Left renal pelvis (tissue), 4 donors: ENCODE measurements around the gene HAO2. TPM values are rescaled to one million over a fixed set of nuclear protein-coding genes. Genes with fewer than 3 reads are reported as not detected.
"Not testable (repeated sequence)": the region's sequence is repeated elsewhere in the genome, so short reads cannot be mapped to it uniquely, and the experiment has no call there.

Experiments
- DNase-seq, 4 donors: peaks; one replicate each; pipeline ENCODE4 v3.0.0-alpha.2; 2013; ENCODE audit warnings: low read depth in 4 of 4, low spot score in 3 of 4
- polyA plus RNA-seq, 4 donors: library from polyadenylated mRNA; unstranded; fragments of 120-200 nt; gene quantifications; one replicate each; pipeline ENCODE4 v1.2.1, GENCODE V29; 2013; ENCODE audit not compliant: insufficient read length in 4 of 4

Gene HAO2
- polyA plus RNA-seq, 4 donors = 1.4 to 100 (median 74.9) TPM

DNA sequence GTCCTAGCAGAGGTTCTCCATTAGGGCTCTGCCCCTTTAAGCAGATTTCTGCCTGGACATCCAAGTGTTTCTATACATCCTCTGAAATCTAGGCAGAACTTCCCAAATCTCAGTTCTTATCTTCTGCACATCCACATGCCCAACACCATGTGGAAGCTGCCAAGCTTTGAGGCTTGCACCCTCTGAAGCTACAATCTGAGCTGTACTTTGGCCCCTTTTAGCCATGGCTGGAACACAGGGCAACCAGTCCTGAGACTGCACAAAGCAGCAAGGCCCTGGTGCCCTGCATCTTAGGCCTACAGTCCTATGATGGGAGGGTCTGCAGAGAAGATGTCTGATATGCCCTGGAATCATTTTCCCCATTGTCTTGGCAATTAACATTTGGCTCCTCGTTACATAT is 8.0 kb downstream of the HAO2 start:
- no peak for DNase-seq

DNA sequence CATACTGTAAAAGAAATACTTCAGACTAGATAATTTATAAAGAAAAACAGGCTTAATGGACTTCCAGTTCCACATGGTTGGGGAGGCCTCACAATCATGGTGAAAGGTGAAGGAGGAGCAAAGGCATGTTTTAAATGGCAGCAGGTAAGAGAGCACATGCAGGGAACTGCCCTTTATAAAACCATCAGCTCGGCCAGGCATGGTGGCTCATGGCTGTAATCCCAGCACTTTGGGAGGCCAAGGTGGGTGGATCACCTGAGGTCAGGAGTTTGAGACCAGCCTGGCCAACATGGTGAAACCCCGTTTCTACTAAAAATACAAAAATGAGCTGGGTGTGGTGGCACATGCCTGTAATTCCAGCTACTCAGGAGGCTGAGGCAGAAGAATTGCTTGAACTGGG is 9.0 kb downstream of the HAO2 start:
- DNase-seq = not testable (repeated sequence)

DNA sequence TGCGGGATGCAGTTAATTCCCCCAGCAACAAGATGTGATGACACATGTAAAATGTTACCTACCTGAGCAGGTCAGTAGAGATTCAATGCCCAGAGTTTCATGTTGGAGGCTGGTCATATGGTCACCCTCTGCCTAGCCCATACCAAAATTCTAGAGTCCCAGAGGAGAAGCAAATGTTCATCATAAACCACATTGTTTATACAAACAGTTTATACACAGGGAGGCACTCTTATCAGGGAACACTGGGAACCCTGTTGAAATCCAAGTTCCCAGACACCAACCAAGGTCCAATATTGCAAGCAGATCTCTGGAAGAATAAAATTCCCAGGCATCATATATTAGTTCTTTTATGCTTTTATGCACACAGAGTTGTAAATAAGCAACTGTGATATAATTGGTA is 10.5 kb downstream of the HAO2 start:
- no peak for DNase-seq

DNA sequence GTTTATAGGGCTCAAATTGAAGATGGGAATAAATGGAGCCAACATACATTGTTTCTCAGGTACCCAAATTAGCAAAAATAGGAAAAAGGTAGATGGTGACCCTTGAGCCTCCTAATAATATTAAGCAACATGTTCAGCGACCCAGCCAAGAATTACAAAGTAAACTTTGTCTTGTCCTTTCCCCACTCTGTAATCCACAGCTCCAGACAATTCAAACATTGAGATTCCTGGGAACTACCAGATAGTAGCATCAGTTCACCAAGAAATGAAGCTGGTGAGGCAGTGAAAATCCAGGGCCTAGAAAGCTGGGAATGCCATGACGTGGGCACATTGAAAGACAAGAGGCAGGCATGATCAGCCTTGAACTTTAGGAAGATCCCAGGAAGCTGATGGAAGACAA is 11.7 kb downstream of the HAO2 start:
- DNase-seq = no peak

DNA sequence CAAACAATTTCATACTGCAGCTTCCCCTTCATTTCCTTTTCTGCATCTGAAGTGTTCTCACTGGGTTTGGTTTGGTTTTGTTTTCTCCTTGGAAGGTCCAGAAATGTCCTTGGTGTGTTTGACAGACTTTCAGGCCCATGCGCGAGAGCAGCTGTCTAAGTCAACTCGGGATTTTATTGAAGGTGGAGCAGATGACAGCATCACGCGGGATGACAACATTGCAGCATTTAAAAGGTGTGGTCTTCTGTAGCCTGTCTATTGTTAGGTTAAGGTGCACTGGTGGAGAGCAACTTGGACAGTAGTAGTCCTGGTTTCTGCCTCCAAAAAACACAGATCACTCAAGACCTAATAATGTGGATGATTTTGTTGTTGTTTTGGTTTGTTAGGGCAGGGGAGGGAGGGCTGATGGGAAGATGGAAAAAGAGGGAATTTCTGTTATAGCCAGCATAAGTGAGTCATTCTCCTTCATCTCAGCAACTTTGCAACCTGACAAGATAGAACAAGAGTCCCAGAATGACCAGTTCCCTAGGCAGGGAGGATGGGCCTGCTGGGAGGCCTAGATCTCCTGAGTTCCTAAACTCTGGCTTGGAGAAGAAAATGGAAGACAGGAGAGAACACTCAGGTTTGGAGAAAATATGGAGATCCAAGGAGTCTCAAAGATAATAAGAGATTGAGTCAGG is 12.5 kb downstream of the HAO2 start:
- no peak for DNase-seq

DNA sequence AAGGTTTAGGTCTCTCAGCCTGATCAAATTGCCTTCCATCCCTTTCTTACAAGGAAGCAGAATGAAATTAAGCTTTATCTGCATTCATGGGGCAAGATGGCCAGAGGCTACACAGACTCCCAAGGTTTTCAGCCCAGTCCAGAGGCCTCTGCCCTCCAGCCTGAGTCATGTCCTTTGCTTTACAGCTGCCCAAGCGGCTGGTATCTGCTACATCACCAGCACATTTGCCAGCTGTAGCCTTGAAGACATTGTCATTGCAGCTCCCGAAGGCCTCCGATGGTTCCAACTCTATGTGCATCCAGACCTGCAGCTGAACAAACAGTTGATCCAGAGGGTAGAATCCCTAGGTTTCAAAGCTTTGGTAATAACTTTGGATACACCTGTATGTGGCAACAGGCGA is 16.0 kb downstream of the HAO2 start:
- no peak for DNase-seq

DNA sequence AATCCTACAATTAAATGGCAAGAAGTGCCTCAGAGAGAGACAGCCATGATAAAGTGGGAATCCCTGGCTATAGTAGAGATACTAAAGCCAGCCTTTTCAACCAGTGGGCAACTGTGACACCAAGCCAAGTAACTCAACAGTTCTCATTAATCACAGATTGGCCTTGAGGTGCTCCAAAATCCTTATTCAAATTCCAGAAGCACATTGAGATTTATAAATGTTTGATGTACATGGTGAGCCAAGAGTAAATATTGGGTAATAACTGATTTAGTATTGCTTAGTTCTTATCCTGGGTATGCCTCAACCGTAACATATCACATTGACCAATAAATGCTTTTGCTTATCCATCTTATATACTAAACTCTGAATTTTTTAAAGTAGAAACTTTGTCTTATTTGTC is 17.1 kb downstream of the HAO2 start:
- DNase-seq = no peak

DNA sequence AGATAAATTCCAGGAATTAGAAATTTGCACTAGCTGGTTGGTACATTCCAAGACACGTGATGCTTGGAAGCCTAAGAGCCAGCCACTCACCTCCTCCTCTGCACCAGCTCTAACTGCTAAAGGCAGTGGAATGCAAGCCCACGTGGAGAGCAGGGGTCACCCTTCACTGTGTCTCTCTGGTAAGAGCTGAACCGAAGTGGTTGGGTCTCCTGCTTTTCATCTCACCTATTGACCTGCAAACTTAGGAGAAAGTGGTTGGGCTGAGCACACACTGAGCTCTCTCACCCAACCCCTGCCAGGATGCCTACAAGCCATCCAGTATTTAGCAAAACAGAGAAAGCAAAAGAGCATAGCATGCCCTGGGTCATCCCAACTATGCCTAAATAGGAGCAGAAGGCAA is 19.3 kb downstream of the HAO2 start:
- DNase-seq = no peak

DNA sequence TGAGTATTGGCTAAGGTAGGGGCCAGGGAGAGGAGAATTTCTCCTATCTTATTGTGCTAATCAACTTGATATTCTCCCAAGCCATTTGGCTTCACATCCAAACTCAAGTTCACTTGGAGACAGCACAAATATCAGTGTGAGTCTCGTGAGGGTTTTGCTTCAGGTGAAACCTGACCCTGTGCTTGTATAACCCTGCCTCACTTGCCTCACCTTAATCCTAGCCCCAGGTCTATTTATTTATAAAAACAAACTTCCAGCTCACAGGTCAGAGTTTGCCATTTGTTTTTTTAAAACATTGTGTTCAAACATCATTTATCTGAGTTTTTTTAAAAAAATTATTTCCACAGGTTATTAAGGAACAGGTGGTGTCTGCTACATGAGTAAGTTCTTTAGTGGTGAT is 19.9 kb downstream of the HAO2 start:
- DNase-seq = no peak

DNA sequence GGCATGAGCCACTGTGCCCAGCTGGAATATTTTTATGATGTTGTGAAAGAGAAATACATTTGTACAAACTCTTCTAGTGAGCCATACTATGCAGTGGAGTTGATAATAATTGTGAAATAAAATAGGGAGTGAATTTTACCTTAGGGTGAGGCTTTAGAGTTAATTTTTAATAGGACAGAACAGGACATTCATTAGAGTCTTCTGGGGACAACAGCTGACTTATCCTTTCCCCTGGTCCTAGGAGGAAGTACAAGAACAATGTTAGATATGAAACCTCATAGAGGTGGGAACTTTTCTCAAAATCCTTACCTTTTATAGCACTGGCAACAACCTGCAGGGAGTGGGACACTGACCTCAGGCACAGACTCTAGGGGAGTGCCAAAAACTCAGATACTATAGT is 21.9 kb downstream of the HAO2 start:
- DNase-seq = no peak

DNA sequence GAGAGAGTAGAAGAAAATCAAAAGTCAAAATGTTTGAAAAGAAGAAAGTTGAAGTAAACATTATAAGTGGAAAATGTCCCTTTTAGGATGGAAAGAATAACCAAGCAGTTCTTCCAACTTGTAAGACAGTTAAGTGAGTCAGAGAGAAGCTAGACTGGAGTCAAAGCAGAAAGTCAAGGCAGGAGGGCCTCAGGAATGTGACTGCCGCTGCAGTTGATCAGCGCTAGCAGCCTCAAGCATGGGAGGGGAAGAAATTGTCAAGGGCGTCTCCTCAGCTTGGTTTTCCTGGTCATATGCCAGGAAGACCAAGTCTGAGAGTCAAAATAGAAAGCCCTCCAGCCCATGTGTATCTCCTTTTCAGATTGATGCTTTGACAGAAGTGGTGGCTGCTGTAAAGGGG is 23.2 kb downstream of the HAO2 start:
- DNase-seq = no peak

DNA sequence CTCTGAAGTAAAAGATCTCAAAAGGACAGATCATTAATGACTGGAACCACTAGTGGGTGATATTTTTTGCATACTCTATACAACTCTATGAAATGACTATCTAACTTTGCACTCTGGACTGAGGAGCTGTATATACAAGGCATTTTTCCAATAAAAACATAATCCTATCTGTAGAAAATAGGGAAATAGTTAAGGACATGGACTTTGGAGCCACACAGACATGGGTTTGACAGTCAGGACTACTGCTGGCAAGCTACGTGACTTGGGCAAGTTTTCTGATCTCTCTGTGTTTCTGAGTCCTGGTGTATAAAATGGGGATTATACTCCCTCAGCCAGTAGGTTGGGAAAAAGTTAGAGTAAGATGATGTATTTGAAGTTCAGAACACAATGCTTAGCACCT is 25.5 kb downstream of the HAO2 start:
- no peak for DNase-seq

DNA sequence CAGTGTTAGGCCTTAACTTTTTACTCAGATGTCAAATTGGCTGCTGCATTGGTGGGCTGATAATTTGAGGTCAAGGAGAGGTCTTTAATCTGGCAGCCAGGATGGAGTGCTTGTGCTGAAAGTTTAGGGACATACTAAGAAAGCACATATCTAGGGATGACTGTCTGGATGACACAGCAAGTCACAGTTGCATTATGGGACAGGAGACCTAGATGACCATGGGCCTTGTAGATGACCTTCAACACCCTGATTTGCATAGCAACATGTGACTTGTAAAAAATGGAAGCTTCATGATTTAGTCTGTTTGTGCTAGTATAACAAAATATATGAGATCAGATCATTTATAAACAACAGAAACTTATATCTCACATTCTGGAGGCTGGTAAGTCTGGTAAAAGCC is 28.4 kb downstream of the HAO2 start:
- DNase-seq = no peak

DNA sequence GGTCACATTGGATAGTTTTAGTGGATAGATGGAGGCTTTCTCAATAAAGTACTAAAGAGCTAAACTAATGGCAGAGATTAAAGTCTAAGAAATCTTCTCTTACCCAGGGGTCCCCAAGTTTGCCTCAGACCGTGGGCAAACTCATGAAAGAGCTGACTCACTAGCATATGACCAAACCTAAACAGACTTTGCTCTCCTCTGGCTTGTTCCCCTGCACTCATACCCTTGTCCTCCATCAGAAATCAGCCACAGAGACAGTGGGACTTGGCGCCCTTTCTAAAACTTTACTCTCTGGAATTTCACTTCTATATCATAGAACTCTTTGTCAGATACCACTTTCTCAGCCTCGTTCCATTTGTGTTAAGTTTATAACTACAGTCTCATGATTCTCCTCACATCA is 29.4 kb downstream of the HAO2 start:
- DNase-seq = no peak

DNA sequence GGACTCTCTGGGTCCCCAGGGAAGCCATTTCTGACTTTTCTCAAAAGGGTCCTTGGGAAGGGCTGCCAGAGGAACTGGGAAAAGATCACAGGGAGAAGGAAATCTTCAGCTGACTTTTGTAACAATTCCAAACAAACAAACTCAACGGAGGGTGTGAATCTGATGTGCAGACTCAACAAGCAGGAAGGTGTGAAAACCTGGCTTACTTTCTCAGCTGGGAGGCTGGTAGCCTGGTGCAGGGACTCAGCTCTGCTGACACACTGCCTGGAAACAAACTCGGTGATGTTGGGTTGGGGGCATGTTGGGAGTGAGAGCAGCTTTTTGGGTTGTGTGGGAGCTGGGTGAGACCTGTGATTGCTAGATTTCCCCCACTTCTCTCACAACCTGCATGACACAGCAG is 36.2 kb downstream of the HAO2 start:
- no peak for DNase-seq

DNA sequence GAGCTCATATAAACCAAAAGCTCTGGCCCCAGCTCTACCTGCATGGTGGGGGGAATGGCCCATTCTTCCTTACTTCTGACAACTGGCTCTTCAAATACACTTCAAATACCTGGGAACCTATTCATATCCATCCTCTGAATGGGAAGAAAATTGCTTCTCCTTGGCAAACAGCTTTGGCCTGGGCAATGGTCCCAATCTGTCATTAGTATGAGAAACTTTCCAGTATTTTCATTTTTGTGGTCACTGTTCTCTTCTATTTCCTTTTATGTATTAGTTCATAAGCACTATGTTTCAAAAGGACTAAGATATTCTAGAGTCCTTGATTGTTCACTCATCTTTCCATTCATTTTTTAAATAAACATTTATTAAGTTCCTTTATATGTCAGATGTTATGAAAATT is 41.1 kb downstream of the HAO2 start:
- DNase-seq = no peak

DNA sequence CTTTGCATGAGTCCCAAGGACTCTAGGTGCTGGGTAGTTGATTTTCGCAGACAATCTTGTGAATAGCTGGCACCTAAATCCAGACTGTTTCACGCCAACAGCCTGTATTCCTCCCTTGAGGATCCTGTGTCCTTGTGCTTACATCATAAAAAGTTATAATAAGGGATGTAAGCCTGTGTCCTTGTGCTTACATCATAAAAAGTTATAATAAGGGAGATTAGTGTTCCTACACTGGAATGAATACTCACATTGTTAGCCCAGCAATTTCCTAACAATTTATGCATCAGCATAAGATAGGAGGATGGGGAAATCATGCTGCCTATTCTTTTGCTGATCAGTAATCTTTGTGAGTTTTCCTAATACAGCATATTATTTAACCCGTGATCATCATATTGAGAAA is 42.4 kb downstream of the HAO2 start:
- DNase-seq = no peak

DNA sequence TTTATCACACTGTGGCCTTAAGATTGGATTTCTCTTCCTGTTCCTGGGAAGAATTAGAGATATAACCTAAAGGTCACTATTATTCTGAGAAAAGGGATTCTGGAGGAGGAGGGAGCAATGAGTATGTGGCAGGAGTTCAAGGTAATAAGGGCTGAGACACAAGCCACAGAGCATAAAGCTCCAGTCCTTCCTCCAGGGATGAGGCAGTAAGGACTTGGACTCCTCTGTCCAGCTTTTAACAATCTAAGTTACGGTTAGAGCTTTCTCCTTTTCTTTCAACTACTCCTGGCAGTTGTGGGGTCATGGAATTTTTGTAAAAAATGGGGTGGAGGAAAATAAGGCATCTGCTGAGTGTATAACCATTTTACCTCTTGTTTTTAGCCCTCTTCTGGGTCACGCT is 46.4 kb downstream of the HAO2 start, which contains the start of gene HSD3B2:
TSS of gene HSD3B2 (plus strand) at position 201 of the 400 bp plus-strand sequence. CDS start 270 bp downstream, outside the sequence.
- DNase-seq = no peak

DNA sequence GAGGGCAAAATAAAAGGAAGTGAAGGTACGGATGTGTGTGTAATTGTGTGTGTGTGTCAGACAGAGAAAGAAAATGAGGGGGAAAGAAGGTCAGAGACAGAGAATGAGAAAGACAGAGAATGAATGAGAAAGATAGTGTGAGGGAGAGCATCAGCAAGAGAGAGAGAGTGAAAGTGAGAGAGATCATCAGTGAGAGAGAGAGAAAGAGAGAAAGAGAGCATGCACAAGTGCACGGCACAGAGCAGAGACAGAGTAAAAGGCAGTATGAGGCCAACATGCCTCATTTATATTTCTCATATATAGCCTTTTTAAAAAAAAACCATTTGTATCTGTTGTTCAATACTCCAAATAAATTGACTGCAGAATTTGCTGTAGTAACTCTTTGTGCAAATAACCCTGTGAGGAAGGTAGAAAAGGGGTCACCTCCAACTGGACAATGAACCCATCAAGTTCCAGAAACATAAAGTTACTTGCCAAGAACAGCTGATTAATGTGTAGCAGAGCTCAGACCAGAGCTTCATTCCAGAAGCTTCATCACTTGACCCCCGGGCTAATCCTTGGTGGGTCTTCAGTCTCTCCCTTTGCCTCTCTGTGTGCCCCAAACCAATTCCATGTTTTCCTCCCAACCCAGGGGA is 47.5 kb downstream of the HAO2 start:
- DNase-seq = no peak

DNA sequence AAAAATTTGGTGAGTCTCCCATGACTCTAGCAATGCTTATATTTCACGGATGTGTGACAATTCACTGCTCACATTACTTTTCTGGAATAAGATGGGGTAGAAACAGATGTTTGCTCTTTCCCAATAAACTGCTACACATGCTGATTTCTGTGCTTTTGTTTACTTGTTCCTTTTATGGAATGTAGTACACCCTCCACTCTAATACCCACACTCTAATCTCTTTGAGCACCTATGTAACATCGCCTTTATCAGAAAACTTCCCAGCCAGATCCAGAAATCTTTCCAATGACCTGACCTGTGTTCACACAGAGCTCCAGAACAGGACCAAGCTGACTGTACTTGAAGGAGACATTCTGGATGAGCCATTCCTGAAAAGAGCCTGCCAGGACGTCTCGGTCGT is 50.5 kb downstream of the HAO2 start:
- DNase-seq = no peak

DNA sequence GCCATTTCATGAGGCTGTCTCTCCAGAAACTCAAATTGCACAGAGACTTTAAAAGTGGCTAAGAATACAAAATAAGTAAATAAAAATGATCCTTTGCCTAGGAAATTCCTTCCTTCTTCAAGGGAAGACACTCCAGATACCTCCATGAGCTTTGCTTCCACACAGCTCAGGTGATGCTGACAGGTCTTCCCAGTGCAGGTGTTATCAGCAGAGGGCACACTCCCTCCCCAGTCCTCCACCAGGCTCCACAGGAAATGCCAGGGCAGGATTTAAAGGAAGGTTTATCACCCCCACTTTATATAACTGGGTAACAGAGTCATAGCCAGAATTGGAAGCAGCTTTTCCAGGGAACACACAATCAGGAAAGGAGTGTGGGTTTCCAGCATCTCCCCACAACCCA is 52.1 kb downstream of the HAO2 start:
- no peak for DNase-seq

DNA sequence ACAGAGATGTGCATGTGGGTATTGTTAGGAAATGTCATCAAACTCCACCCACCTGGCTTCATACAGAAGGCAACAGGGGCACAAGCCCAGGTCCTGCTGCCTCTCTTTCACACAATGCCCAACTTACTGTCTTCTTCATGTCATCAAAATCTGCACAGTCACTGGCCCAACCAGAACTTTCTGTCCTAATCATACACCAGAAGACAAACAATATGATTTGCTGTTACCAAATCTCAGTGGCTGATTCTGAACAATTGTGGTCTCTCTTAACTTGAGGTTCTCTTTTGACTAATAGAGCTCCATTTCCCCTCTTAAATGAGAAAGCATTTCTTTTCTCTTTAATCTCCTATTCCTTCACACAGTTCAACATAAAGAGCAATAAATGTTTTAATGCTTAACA is 54.0 kb downstream of the HAO2 start:
- no peak for DNase-seq

DNA sequence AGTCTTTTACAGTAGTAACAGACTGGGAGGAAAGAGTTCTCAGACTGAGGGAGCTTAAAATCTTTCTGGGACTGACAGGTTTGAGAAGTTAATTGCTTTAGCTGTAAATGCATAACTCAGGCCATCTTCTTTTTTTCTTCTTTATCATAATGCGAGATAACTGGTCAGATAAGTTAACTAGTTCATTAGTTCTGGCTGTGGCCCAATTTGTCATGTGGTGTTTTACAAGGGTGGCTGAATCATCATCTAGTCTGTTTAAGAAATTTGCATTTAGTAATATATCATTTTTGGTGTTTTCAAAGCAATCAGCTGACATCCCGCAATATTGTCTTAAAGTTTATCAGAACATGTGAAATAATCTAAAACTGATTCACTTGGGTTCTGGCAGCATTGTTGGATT is 60.4 kb downstream of the HAO2 start:
- no peak for DNase-seq
